Measurements from ENCODE around the gene STK10. TPM values are rescaled to one million over a fixed set of nuclear protein-coding genes. Genes with fewer than 3 reads are reported as not detected.

The STK10 gene
- total RNA-seq, 1 donor from 2014 or later, result 79.8 TPM

- no peak for DNase-seq (ENCODE audit: extremely low read depth, low read depth, low spot score)
Observed at GRCh38 chr5:172063463-172064235, 124.4 kb downstream of the STK10 start.

- no peak for DNase-seq (ENCODE audit: extremely low read depth, low read depth, low spot score)
Observed at GRCh38 chr5:172059661-172060100, 128.3 kb downstream of the STK10 start.

GRCh38 chr5:172058088-172058487 lies 129.9 kb downstream of the STK10 start:
- DNase-seq (ENCODE audit: extremely low read depth, low read depth, low spot score), result no peak

- no peak for DNase-seq (ENCODE audit: extremely low read depth, low read depth, low spot score)
Observed at GRCh38 chr5:172055996-172056395, 132.0 kb downstream of the STK10 start.

GRCh38 chr5:172055421-172055820 lies 132.6 kb downstream of the STK10 start:
- no peak for DNase-seq (ENCODE audit: extremely low read depth, low read depth, low spot score)

GRCh38 chr5:172054611-172055153 lies 133.3 kb downstream of the STK10 start:
- DNase-seq (ENCODE audit: extremely low read depth, low read depth, low spot score), result no peak

- DNase-seq (ENCODE audit: extremely low read depth, low read depth, low spot score), result no peak
Observed at GRCh38 chr5:172052450-172053236, 135.4 kb downstream of the STK10 start.

- no peak for DNase-seq (ENCODE audit: extremely low read depth, low read depth, low spot score)
Observed at GRCh38 chr5:172051643-172052339, 136.2 kb downstream of the STK10 start.

- no peak for DNase-seq (ENCODE audit: extremely low read depth, low read depth, low spot score)
Observed at GRCh38 chr5:172050080-172050479, 137.9 kb downstream of the STK10 start.

- DNase-seq (ENCODE audit: extremely low read depth, low read depth, low spot score), result no peak
Observed at GRCh38 chr5:172049226-172049796, 138.7 kb downstream of the STK10 start.

- DNase-seq (ENCODE audit: extremely low read depth, low read depth, low spot score), result no peak
Observed at GRCh38 chr5:172048539-172049101, 139.4 kb downstream of the STK10 start.

GRCh38 chr5:172048170-172048422 lies 139.9 kb downstream of the STK10 start:
- DNase-seq (ENCODE audit: extremely low read depth, low read depth, low spot score), result no peak

- DNase-seq (ENCODE audit: extremely low read depth, low read depth, low spot score), result no peak
Observed at GRCh38 chr5:172046593-172046992, 141.4 kb downstream of the STK10 start.

GRCh38 chr5:172045315-172045632 lies 142.8 kb downstream of the STK10 start:
- no peak for DNase-seq (ENCODE audit: extremely low read depth, low read depth, low spot score)

GRCh38 chr5:172044631-172045314 lies 143.3 kb downstream of the STK10 start:
- DNase-seq (ENCODE audit: extremely low read depth, low read depth, low spot score), result no peak

- no peak for DNase-seq (ENCODE audit: extremely low read depth, low read depth, low spot score)
Observed at GRCh38 chr5:172043865-172044264, 144.2 kb downstream of the STK10 start.

GRCh38 chr5:172042183-172042582 lies 145.8 kb downstream of the STK10 start:
- no peak for DNase-seq (ENCODE audit: extremely low read depth, low read depth, low spot score)

- DNase-seq (ENCODE audit: extremely low read depth, low read depth, low spot score), result no peak
Observed at GRCh38 chr5:172038167-172038566, 149.9 kb downstream of the STK10 start.

GRCh38 chr5:172035049-172035448 lies 153.0 kb downstream of the STK10 start:
- DNase-seq (ENCODE audit: extremely low read depth, low read depth, low spot score), result no peak

GRCh38 chr5:172031894-172032461 lies 156.0 kb downstream of the STK10 start:
- DNase-seq (ENCODE audit: extremely low read depth, low read depth, low spot score), result no peak
